NOMO-1 treated with DMSO at 0.1 percent for 48 hours (cell line): ENCODE measurements around the gene TAF11L11.
"Not testable (repeated sequence)": the region's sequence is repeated elsewhere in the genome, so short reads cannot be mapped to it uniquely, and the experiment has no call there.

Experiments
- DNase-seq: peaks from one replicate; lab custom pipeline; 2025; ENCODE audit not compliant: unreplicated experiment; lab: John Stamatoyannopoulos, UW

TAF11L11 gene

GRCh38 chr5:17603880-17604279, at the start of gene TAF11L11:
Gene TAF11L11, plus strand, starts transcription at chr5:17604183.
- DNase-seq: not testable (repeated sequence)

- not testable (repeated sequence) for DNase-seq
These were observed 18.3 kb upstream of the TAF11L11 start, which contains the start of gene TAF11L7 for GRCh38 chr5:17585658-17586057. Gene TAF11L7, minus strand, starts transcription at chr5:17585758.

GRCh38 chr5:17590860-17591259, 13.1 kb upstream of the TAF11L11 start, which contains the start of gene TAF11L8:
Gene TAF11L8, minus strand, starts transcription at chr5:17590960.
- DNase-seq: not testable (repeated sequence)

GRCh38 chr5:17594255-17594654, 9.7 kb upstream of the TAF11L11 start, which contains the start of gene TAF11L9:
Gene TAF11L9, minus strand, starts transcription at chr5:17594394.
- not testable (repeated sequence) for DNase-seq

GRCh38 chr5:17597728-17598127, 6.3 kb upstream of the TAF11L11 start, which contains the start of gene TAF11L10:
Gene TAF11L10, minus strand, starts transcription at chr5:17597828.
- DNase-seq: not testable (repeated sequence)

- no peak for DNase-seq
These were observed 968 bp downstream of the TAF11L11 start for GRCh38 chr5:17604951-17605350.

- DNase-seq: not testable (repeated sequence)
These were observed 3.5 kb downstream of the TAF11L11 start for GRCh38 chr5:17607461-17607860.

- DNase-seq: not testable (repeated sequence)
These were observed 6.1 kb downstream of the TAF11L11 start, which contains the start of gene TAF11L12 for GRCh38 chr5:17610092-17610491. Gene TAF11L12, plus strand, starts transcription at chr5:17610392.

GRCh38 chr5:17614872-17615605, 11.1 kb downstream of the TAF11L11 start:
- no peak for DNase-seq

- DNase-seq: no peak
These were observed 15.4 kb downstream of the TAF11L11 start for GRCh38 chr5:17619354-17619753.

- no peak for DNase-seq
These were observed 16.6 kb downstream of the TAF11L11 start for GRCh38 chr5:17620627-17621026.

- DNase-seq: no peak
These were observed 21.7 kb downstream of the TAF11L11 start for GRCh38 chr5:17625686-17626085.

GRCh38 chr5:17631788-17632187, 27.8 kb downstream of the TAF11L11 start, which contains the start of gene TAF11L13:
Gene TAF11L13, plus strand, starts transcription at chr5:17632088.
- not testable (repeated sequence) for DNase-seq

GRCh38 chr5:17634160-17634559, 30.2 kb downstream of the TAF11L11 start, which contains the start of gene TAF11L14:
Gene TAF11L14, plus strand, starts transcription at chr5:17634460.
- DNase-seq: no peak

- DNase-seq: not testable (repeated sequence)
These were observed 45.2 kb downstream of the TAF11L11 start for GRCh38 chr5:17649232-17649631.

GRCh38 chr5:17655201-17655759, 51.3 kb downstream of the TAF11L11 start:
- DNase-seq: not testable (repeated sequence)
